SHP77 treated with DMSO at 0.1 percent for 48 hours (cell line): ENCODE results near the gene AGRP.
"Not testable (repeated sequence)": the region's sequence is repeated elsewhere in the genome, so short reads cannot be mapped to it uniquely, and the experiment has no call there.

Experiments
- DNase-seq: peaks from one replicate; lab custom pipeline; 2025; lab: John Stamatoyannopoulos, UW

The AGRP gene, protein sequence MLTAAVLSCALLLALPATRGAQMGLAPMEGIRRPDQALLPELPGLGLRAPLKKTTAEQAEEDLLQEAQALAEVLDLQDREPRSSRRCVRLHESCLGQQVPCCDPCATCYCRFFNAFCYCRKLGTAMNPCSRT

GRCh38 chr16:67483150-67483549 lies at the start of gene AGRP:
Gene AGRP (minus strand): TSS chr16:67483547. CDS start chr16:67483398, 149 bp downstream.
- DNase-seq = no peak

DNA sequence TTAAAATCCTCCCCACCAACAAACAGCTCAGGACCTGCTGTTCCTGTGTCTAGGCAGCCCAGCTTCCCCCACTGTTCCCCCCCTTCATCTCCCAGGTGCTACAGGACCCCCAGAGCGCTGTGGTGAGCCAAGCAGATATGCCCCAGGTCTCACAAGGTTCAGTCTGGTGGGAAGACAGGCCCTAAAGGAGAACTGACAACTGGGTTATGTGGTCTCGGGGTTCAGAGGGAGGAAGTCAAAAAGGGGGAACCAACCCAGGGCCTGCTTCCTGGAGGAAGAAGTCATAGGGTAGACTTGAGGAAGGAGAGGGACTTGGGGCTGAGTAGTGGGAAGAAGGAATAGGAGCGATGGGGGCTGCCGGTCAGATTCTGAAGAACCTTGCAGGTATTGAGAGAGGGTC lies 47.9 kb upstream of the AGRP start:
- DNase-seq = no peak

DNA sequence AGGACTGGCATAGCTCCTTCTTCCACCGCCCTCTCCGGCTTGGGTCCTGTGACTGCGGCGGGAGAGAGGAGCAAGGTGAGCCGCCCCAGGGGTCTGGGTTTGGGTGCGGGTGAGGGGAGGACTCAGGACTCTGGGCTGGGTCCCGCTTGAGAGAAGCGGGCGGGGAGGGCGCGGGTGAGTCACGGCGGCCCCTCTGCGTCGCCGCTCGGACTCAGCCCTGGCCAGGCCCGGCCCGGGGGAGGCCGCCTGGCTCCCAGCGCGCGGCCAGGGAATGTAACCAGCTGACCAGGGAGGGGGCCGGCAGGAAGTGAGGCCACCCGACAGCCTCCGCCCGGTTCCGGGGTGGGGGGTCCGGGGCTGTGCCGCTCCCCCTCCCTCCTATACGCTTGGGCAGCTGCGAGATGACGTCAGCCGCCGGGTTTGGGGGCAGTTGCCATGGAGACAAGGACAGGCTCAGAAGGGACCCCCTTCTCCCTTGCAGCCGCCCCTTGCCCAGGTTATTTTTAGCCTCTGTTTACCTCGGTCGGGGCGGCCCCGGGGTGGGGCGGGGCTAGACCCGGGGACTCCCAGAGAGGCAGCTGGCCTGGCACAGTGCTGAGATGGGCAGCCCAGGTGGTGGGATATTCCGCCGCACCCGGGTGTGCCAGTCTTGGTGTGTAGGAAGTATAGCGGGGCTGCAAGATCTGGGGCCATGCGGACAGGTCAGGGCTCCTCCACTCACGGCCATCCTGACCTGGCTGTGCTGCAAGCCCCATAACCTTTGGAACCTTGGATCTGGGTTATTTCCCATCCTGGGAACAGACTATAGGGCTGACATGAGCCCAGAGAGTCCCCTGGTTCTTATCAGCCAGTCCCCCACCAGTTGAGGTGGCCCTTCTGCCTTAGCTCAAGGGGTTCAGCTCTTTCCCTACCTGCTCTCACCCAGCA lies 46.9 kb upstream of the AGRP start:
- DNase-seq = peak; percentile 40

- no peak for DNase-seq
Observed at GRCh38 chr16:67529582-67530012, 46.2 kb upstream of the AGRP start.

DNA sequence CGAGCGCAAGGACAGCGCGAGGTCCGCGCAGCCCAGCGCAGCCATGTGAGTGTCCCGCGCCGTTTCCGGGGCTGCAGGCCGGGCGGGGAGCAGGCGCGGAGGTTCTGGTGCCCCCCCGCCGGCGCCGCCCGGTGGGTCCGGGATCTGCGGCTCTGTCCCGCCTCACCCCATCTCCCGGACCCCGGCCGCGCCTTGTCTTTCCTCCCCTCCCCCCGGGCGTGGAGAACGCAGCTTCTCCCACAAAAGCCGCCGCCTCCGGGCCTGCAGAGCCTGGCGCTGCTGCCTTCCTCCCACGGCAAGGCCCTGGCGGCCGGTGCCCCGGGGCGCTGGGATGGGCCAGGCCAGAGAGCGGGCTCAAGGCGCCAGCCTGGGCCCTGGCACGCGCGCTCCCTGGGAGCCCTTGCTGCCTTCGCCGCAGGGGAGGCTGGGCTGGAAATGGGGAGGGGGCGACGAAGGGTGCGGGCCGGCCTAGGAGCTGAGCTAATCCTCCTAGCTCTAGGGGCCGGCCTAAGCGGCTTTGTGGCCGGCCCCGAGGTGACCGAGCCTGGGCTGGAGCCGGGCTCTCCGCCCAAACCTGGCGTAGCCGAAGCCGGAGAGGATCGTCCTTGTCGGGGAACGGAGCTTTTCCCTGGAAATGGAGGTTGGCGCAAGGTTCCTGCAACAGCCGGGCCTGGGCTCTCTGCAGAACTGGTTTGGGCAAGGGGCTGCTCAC lies 45.7 kb upstream of the AGRP start:
- no peak for DNase-seq

- DNase-seq = no peak
Observed at GRCh38 chr16:67528222-67528869, 45.0 kb upstream of the AGRP start, which contains the start of gene RIPOR1. Gene RIPOR1 (plus strand): TSS chr16:67528829. CDS start chr16:67538447, 9,618 bp downstream.

DNA sequence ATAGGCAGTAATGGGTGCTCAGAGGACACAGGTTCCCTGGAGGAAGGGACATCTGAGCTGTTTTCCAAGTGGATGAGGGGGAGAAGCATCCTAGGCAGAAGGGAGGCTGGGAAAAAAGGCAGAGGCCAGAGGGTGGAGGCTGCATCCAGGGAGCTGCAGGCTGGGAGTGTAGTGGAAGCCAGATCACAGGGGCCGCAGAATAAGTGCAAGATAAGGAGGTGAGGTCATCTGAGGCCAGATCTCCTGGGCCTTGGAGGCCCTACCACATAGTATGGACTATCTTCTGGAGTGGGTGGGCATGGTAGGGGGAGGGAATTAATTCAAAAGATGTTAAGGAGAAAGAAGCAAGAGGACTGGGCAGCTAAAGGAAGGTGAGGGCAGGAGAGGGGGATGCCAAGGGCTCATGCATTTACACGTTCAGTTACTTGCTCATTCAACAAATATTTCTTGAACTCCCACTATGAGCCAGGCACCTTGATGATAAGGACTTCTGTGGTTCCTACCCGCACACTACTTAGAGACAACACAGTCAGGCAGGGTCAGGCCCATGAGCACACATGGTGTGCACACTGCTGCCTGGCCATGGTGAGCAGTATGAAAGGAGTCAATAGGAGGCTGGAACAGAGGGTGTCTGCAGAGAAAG lies 42.9 kb upstream of the AGRP start:
- DNase-seq = no peak

DNA sequence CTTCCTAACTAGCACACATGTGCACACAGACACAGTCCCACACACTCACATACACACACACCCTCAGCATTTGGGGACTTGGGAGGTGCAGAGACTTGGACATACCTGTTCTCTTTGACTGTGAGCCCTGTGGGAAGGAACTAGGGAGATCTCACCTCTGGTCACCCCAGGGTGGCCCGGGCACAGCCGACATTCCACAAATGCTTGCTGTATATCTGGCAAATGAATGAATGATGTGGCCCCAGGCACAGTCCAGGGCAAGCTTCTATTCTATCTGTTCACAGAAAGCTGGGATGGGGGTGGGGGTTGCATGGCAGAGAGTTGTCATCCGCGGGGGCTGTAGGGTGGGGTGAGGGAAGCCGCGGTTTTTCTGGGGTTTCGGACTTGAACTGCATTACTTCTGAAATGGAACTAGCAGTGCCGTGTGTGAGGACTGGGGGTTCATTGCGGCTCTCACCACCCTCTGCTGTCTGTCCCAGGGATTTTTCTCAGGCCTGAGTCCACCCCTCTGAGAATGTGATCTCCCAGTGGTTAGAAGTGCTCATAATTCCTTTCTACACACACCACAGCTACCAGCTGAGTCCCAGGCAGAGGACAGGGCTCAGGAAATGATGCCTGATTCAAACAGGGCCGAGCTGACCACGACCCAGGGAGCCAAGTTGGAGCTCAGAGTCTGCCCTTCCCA lies 42.0 kb upstream of the AGRP start:
- no peak for DNase-seq

GRCh38 chr16:67521095-67521804 lies 37.9 kb upstream of the AGRP start:
- DNase-seq = peak; percentile 82

GRCh38 chr16:67519242-67519641 lies 35.9 kb upstream of the AGRP start:
- DNase-seq = no peak

DNA sequence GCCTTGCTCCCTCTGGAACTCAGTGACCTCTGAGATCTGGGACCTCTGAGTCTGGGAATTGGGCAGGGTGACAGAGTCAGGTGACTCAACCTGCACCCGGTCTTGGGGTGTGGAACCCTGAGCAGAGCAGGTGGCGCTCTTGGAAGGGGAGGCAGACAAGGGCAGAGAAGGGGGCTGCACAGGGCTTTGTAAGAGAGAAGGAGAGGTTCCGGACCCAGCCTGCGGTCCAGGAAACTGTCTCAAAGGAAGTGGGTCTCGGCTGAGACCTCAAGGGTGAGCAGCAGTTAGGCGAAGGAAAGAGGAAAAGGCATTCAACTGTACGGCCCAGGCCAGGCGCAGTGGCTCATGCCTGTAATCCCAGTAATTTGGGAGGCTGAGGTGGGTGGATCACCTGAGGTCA lies 35.3 kb upstream of the AGRP start:
- DNase-seq = no peak

DNA sequence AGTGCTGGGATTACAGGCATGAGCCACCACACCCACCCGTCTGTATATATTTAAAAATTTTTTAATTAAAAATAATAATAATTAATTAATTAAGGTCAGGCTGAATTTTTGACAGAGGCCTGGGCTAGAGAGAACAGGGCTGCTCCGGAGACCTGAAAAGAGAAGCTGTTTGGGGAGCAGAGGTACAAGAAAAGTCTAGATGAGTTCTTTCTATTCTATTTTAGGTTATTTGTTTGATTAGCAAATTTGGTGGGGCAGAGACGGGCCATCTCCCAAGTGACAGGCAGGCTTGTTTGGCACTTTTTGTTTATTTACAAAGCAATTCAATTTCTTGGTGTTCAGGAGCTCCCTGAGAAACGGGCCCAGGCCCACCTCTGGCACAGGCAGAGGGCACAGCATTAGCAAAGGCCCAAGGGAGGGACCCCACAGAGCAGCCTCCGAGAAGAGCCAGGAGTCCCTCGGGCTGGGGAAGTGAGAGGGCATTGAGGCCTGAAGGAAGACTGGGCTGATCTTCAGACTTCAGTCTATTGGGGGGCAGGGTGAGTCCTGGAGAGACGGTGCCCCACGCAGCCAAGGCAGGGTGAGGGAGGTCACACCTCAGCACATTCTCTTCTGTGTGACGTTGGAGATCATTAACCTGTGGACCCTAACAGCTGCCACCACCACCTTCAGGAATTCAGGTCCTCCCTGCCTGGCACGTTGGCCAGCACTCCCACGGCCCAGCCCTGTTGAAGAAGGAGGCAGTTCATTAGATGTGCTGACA lies 34.5 kb upstream of the AGRP start:
- DNase-seq = no peak

DNA sequence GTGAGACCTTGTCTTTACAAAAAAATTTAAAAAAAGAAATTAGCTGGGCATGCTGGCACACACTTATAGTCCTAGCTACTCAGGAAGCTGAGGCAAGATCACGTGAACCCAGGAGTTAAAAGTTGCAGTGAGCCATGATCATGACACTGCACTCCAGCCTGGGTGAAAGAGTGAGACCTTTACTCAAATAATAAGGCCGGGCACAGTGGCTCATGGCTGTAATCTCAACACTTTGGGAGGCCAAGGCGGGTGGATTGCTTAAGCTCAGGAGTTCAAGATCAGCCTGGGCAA lies 33.8 kb upstream of the AGRP start:
- no peak for DNase-seq

GRCh38 chr16:67516296-67517154 lies 33.2 kb upstream of the AGRP start:
- no peak for DNase-seq

DNA sequence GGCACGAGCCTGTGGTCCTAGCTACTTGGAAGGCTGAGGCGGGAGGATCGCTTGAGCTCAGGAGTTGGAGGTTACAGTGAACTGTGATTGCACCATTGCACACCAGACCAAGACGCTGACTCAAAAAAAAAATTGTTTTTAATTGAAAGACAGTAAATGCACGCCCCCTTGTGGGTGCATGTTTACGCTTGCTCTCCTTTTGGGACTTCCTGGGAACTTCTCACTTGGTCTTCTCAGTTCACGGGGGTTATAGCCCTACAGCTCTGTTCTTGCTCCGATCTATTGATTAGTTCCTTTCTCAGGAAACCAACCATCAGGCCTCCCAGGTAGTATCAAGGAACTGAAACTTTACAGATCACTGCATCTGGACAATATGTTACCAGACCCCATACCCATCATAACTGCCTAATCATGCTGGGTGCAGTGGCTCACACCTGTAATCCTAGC lies 31.1 kb upstream of the AGRP start:
- peak; percentile 47 for DNase-seq

DNA sequence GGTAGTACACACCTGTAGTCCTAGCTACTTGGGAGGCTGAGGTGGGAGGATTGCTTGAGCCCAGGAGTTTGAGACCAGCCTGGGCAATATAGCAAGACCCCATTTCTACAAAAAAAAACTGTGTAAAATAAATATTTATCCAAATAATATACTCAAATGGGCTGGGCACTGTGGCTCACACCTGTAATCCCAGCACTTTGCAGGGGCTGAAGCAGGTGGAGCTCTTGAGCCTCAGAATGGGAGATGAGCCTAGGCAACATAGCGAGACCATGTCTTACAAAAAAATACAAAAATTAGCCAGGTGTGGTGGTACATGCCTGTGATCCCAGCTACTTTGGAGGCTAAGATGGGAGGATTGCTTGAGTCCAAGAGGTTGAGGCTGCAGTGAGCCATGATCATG lies 30.5 kb upstream of the AGRP start:
- DNase-seq = not testable (repeated sequence)

- DNase-seq = no peak
Observed at GRCh38 chr16:67509016-67509415, 25.7 kb upstream of the AGRP start.

GRCh38 chr16:67506468-67506867 lies 23.1 kb upstream of the AGRP start:
- no peak for DNase-seq
